Fibroblast of villous mesenchyme (primary cell): ENCODE results near the gene CD8A. TPM values are rescaled to one million over a fixed set of nuclear protein-coding genes. Genes with fewer than 3 reads are reported as not detected.

Experiments
- DNase-seq: peaks from one replicate; pipeline ENCODE4 v3.0.0-alpha.2; 2010; ENCODE audit warnings: low read depth
- H3K4me3 ChIP-seq: 2 replicates; pipeline ENCODE4 v1.5.1; 2011; ENCODE audit warnings: low read depth, mild to moderate bottlenecking, low read length
- total RNA-seq: library from RNA; depleted of rRNA; stranded (reverse); fragments of >200 nt; gene quantifications from 2 replicates; pipeline ENCODE4 v1.2.3, GENCODE V29; 2012
- TF ChIP-seq, protein P1 (sequence below): IDR thresholded peaks from 2 replicates; pipeline ENCODE4 v1.5.1; 2012; ENCODE audit warnings: low read depth, mild to moderate bottlenecking, low read length; ENCODE audit not compliant: insufficient read depth

CD8A gene
- total RNA-seq, 1 donor: not detected

DNA sequence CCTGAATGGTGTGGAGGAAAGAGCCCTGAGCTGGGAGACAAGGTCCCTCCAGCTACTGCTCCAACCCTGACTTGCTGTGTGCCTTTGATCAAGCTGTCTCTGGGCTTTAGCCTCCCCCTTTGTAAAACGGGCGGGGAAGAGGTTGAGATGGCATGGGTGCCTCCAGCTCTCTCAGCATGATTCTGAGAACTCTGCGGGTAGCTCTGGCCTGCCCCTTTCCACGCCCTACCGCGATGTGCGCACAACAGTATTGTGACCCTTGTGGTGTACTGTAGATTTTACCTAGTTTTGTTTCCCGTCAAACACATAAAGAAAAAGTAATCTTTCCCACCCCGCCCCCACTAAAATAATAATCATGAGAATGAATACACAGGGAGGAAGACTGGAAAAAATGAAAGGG, 5.3 kb downstream of the CD8A start:
- no peak for DNase-seq
- TF ChIP-seq, protein P1, sequence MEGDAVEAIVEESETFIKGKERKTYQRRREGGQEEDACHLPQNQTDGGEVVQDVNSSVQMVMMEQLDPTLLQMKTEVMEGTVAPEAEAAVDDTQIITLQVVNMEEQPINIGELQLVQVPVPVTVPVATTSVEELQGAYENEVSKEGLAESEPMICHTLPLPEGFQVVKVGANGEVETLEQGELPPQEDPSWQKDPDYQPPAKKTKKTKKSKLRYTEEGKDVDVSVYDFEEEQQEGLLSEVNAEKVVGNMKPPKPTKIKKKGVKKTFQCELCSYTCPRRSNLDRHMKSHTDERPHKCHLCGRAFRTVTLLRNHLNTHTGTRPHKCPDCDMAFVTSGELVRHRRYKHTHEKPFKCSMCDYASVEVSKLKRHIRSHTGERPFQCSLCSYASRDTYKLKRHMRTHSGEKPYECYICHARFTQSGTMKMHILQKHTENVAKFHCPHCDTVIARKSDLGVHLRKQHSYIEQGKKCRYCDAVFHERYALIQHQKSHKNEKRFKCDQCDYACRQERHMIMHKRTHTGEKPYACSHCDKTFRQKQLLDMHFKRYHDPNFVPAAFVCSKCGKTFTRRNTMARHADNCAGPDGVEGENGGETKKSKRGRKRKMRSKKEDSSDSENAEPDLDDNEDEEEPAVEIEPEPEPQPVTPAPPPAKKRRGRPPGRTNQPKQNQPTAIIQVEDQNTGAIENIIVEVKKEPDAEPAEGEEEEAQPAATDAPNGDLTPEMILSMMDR: no peak
- H3K4me3 ChIP-seq: no peak overlapping the region

DNA sequence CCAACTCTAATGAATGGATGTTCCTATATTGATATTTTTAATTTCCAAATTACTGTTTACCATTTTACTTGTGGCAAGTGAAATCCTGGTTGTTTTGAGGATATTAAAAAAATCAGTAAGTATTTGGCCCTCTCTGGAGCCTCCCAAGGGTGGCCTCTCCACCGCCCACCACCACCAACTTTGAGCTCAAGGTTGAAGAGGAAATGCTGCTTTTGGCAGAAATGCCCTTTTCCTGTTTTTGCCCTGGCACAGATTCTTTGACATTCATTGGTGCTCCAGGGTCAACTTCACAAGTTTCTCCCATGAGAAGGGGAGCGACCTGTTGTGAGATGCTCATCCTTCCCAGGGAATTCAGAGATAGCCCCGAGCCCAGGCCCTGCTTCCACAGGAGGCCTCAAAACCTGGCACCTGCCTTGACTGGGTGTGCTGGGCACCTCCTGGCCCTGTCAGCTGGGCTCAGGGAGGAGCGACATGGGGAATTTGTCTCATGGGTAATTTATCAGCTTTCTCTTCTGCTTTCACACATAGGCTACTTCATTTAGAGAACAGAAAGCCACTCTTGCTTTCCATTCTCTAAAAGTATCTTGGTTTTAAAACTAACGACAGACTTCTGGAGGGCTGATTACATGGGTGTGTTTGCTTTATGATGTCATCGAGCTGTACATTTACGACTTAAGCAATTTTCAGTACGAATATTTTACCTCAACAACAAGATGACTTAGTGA, 6.9 kb downstream of the CD8A start:
- no peak overlapping the region for H3K4me3 ChIP-seq
- TF ChIP-seq, protein P1: no peak
- DNase-seq: no peak

DNA sequence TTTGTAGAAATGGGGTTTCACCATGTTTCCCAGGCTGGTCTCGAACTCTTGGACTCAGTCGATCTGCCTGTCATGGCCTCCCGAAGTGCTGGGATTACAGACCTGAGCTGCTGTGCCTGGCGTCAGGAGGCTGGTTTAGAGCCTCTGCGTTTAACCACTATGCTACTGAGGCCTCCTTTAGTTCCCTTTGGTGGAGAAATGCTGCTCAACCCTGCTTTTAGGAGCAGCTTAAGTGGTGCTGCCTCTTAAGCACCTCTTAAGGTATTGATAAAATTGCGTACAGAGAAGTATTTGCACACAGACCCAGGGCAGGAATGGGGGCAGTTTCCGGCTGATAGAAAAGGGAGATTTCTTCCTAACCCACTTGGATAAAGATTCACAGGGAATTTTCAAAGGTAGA, 8.0 kb downstream of the CD8A start:
- TF ChIP-seq, protein P1: no peak
- H3K4me3 ChIP-seq: no peak overlapping the region
- DNase-seq: no peak

DNA sequence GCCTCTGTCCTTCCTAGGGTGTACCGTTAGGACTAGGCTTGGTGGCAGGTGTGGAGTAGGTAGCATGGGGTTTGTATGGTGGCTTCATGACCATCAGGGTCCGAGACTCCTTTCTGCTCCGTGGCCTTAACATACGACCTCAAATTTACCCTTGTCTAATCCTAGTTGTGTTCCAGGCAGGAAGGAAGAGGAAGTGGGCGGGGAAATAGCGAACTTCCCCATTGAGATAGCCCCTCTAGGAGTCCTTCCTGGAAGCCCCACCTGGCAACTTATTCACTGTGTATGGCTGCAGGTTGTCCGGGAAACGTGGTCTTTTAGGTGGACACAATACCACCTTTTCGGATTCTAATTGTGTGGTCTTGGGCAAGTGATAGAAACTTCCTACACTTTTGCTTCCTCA, 9.3 kb downstream of the CD8A start:
- TF ChIP-seq, protein P1: no peak
- no peak for DNase-seq
- no peak overlapping the region for H3K4me3 ChIP-seq

DNA sequence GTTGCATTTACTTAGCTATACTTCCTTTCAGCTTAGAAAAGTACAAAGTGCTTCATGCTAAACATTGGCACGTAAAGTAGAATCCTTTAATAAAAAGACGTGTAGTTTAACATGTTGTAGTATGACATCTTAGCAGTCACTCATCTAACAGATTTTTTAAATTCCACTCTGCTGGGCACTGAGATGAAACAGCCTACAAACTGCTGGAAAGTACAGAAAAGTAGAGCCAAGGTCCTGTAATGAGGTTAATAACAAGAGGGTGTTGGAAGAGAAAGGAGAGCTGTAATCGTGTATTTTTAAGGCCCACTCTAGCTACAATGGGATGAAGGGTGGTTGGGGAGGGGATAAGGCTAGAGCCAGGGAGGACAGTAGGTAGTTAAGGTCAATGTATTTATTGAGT, 10.7 kb downstream of the CD8A start:
- TF ChIP-seq, protein P1: no peak
- DNase-seq: no peak
- no peak overlapping the region for H3K4me3 ChIP-seq

DNA sequence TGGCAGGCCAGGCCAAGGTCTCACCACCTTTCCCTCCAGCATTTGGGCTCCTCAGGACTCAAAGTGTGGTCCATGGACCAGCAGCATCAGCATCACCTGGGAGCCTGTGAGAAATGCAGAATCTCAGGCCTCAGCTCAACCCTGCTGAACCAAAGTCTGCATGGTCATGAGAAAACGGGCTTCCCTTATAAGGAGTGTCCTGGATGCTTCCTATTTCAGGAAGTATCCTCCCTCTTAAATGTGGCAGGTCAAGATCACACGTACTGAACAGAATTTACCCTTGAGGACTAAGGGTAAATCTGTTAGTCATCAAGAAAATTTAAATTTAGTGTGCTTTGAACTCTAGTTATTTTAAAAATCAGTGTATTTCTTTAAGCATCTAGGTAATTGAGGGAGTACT, 11.8 kb downstream of the CD8A start:
- H3K4me3 ChIP-seq: no peak overlapping the region
- TF ChIP-seq, protein P1: no peak
- no peak for DNase-seq

DNA sequence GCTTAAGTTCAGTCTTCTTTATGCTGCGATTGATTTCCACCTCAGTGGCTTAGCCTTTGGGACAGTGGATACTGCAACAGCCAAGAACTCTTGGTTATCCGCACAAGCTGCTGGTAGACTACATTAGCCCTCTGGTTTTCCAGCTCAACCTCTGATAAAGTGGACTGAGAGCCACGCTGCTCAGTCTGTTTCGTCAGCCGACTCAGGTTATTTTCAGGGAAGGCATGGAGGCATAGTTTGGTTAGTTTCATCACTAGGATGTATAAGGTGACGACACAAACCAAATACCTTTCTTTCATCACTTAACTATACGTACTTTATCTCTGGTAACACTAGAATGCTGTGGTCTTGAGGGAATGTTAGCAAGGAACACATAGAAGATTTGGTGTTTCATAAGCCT, 14.2 kb downstream of the CD8A start:
- no peak for DNase-seq
- TF ChIP-seq, protein P1: no peak
- H3K4me3 ChIP-seq: no peak overlapping the region
